ENCODE results near the gene RPS6KA4. TPM values are rescaled to one million over a fixed set of nuclear protein-coding genes. Genes with fewer than 3 reads are reported as not detected.

RPS6KA4 gene
- total RNA-seq, 1 experiment from 2014 or later = 59.4 TPM

Other genes with a start within 250 kb of the RPS6KA4 start
- 38.9 and 42.9 TPM in 2 replicates for gene MACROD1, start 193.0 kb upstream of the RPS6KA4 start, total RNA-seq (2014; rRNA removed; shearing (Covaris generic); ENCODE audit: low replicate concordance)
- 134 and 157 TPM in 2 replicates for gene STIP1, start 173.0 kb upstream of the RPS6KA4 start, total RNA-seq (2014; rRNA removed; shearing (Covaris generic); ENCODE audit: low replicate concordance)
- gene FERMT3, start 152.4 kb upstream of the RPS6KA4 start, total RNA-seq (2014; rRNA removed; shearing (Covaris generic); ENCODE audit: low replicate concordance) = 0.64 TPM in 1 of 2 replicates, not detected in the other
- 39.1 and 72.3 TPM in 2 replicates for gene TRPT1, start 133.0 kb upstream of the RPS6KA4 start, total RNA-seq (2014; rRNA removed; shearing (Covaris generic); ENCODE audit: low replicate concordance)
- 25.1 and 31.4 TPM in 2 replicates for gene NUDT22, start 132.9 kb upstream of the RPS6KA4 start, total RNA-seq (2014; rRNA removed; shearing (Covaris generic); ENCODE audit: low replicate concordance)
- gene DNAJC4, start 128.6 kb upstream of the RPS6KA4 start, total RNA-seq (2014; rRNA removed; shearing (Covaris generic); ENCODE audit: low replicate concordance) = 14.2 and 30.3 TPM in 2 replicates
- 52.8 and 66.2 TPM in 2 replicates for gene VEGFB, start 124.6 kb upstream of the RPS6KA4 start, total RNA-seq (2014; rRNA removed; shearing (Covaris generic); ENCODE audit: low replicate concordance)
- 24.2 and 46.1 TPM in 2 replicates for gene FKBP2, start 118.1 kb upstream of the RPS6KA4 start, total RNA-seq (2014; rRNA removed; shearing (Covaris generic); ENCODE audit: low replicate concordance)
- gene PPP1R14B, start 112.2 kb upstream of the RPS6KA4 start, total RNA-seq (2014; rRNA removed; shearing (Covaris generic); ENCODE audit: low replicate concordance) = 413 and 431 TPM in 2 replicates
- 16.5 and 18.6 TPM in 2 replicates for gene PLCB3, start 107.6 kb upstream of the RPS6KA4 start, total RNA-seq (2014; rRNA removed; shearing (Covaris generic); ENCODE audit: low replicate concordance)
- gene BAD, start 74.5 kb upstream of the RPS6KA4 start, total RNA-seq (2014; rRNA removed; shearing (Covaris generic); ENCODE audit: low replicate concordance) = 122 and 141 TPM in 2 replicates
- 9.6 and 31.9 TPM in 2 replicates for gene GPR137, start 73.3 kb upstream of the RPS6KA4 start, total RNA-seq (2014; rRNA removed; shearing (Covaris generic); ENCODE audit: low replicate concordance)
- gene KCNK4, start 67.9 kb upstream of the RPS6KA4 start, total RNA-seq (2014; rRNA removed; shearing (Covaris generic); ENCODE audit: low replicate concordance) = not detected in 2 replicates
- gene CATSPERZ, start 58.8 kb upstream of the RPS6KA4 start, total RNA-seq (2014; rRNA removed; shearing (Covaris generic); ENCODE audit: low replicate concordance) = not detected in 2 replicates
- 38.8 and 48.7 TPM in 2 replicates for gene ESRRA, start 53.6 kb upstream of the RPS6KA4 start, total RNA-seq (2014; rRNA removed; shearing (Covaris generic); ENCODE audit: low replicate concordance)
- 494 and 562 TPM in 2 replicates for gene TRMT112, start 41.6 kb upstream of the RPS6KA4 start, total RNA-seq (2014; rRNA removed; shearing (Covaris generic); ENCODE audit: low replicate concordance)
- gene PRDX5, start 41.0 kb upstream of the RPS6KA4 start, total RNA-seq (2014; rRNA removed; shearing (Covaris generic); ENCODE audit: low replicate concordance) = 258 and 341 TPM in 2 replicates
- 1.3 and 4.9 TPM in 2 replicates for gene CCDC88B, start 19.0 kb upstream of the RPS6KA4 start, total RNA-seq (2014; rRNA removed; shearing (Covaris generic); ENCODE audit: low replicate concordance)
- gene SLC22A11, start 196.8 kb downstream of the RPS6KA4 start, total RNA-seq (2014; rRNA removed; shearing (Covaris generic); ENCODE audit: low replicate concordance) = 0.09 and 0.81 TPM in 2 replicates
- not detected in 2 replicates for gene SLC22A12, start 232.1 kb downstream of the RPS6KA4 start, total RNA-seq (2014; rRNA removed; shearing (Covaris generic); ENCODE audit: low replicate concordance)

Data from Caki2 (cell line).